Measurements from ENCODE around the gene CA5A.
"Not testable (repeated sequence)": the region's sequence is repeated elsewhere in the genome, so short reads cannot be mapped to it uniquely, and the experiment has no call there.

CA5A gene

GRCh38 chr16:87922250-87922871 is 14.0 kb downstream of the CA5A start:
- DNase-seq = no peak

GRCh38 chr16:87921236-87921773 is 15.0 kb downstream of the CA5A start:
- no peak for DNase-seq

DNA sequence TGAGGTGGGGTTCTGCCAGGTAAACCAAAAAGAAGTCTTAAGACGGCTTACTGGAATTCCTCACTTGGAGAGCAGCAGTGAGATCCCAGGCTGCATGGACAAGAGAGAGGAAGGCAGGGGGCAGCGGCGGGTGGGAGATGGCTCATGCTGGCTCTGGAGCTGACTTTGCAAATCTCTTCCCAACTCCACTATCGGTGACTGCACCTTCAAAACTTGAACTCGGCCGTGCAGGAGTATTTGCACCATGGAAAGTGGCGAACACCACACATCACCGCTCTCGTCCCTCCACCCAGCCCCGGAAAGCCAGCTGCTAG is 16.7 kb downstream of the CA5A start:
- no peak for DNase-seq

- DNase-seq = no peak
Observed at GRCh38 chr16:87918866-87919680, 17.3 kb downstream of the CA5A start.

DNA sequence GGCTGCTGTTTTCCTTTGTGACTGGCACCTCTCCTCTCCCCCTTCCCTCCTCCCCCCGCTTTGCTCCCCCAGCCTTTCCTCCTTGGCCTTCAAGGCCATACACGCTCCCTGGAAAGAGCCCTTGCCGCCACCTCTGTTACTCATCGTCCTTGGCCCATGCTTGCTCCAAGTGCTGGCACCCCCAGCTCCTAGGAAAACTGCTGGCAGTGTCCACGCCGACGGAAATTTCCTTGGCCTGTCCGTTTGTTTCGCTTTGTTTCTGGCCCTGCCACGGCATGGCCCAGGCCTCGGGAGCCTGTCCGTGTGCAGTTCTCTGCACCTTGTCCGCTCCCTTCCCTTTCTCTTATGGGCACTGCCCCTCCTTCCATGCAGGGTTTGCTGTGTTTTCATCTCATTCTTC is 18.0 kb downstream of the CA5A start:
- DNase-seq = peak; percentile 42

DNA sequence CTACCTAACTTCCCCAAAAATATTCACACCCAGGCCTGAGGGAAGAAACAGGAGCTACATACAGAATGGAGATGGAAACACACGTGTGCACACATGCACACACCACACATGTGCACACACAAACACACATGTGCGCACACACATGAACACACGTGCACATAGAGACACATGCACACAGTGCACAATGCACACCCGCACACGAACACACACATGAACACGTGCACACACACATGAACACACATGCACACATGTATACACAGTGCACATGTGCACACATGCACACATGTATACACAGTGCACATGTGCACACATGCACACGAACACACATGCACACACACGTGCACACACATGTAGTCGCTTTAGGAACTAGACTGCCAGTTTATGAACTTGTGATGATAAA is 18.8 kb downstream of the CA5A start:
- no peak for DNase-seq

DNA sequence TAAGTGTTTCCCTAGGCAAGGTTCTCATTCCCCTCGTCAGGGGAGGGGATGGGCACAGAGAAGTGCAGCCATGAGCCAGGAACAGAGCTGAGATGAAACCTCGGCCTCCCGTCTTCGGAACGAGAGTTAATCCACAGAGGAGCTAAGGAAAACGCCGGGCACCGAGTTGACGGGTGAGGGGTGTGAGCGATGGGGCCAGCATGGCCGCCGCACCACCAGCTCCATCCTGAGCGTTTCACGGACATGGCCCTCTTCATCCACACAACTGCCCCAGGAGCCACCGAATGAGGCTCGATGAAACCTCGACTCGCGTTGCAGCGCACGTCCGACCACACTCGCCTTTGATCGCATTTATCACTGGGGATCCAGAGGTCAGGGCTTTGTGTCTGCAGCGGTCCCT is 21.5 kb downstream of the CA5A start:
- DNase-seq = no peak

GRCh38 chr16:87914021-87914725 is 22.2 kb downstream of the CA5A start:
- not testable (repeated sequence) for DNase-seq

GRCh38 chr16:87912691-87913090 is 23.6 kb downstream of the CA5A start:
- DNase-seq = not testable (repeated sequence)

GRCh38 chr16:87911106-87911763 is 25.1 kb downstream of the CA5A start:
- not testable (repeated sequence) for DNase-seq

GRCh38 chr16:87909203-87909935 is 27.0 kb downstream of the CA5A start:
- peak; percentile 38 for DNase-seq

- not testable (repeated sequence) for DNase-seq
Observed at GRCh38 chr16:87908101-87908500, 28.2 kb downstream of the CA5A start.

- DNase-seq = not testable (repeated sequence)
Observed at GRCh38 chr16:87905521-87905920, 30.8 kb downstream of the CA5A start.

- DNase-seq = not testable (repeated sequence)
Observed at GRCh38 chr16:87904963-87905362, 31.4 kb downstream of the CA5A start.

- not testable (repeated sequence) for DNase-seq
Observed at GRCh38 chr16:87900489-87900888, 35.8 kb downstream of the CA5A start.

DNA sequence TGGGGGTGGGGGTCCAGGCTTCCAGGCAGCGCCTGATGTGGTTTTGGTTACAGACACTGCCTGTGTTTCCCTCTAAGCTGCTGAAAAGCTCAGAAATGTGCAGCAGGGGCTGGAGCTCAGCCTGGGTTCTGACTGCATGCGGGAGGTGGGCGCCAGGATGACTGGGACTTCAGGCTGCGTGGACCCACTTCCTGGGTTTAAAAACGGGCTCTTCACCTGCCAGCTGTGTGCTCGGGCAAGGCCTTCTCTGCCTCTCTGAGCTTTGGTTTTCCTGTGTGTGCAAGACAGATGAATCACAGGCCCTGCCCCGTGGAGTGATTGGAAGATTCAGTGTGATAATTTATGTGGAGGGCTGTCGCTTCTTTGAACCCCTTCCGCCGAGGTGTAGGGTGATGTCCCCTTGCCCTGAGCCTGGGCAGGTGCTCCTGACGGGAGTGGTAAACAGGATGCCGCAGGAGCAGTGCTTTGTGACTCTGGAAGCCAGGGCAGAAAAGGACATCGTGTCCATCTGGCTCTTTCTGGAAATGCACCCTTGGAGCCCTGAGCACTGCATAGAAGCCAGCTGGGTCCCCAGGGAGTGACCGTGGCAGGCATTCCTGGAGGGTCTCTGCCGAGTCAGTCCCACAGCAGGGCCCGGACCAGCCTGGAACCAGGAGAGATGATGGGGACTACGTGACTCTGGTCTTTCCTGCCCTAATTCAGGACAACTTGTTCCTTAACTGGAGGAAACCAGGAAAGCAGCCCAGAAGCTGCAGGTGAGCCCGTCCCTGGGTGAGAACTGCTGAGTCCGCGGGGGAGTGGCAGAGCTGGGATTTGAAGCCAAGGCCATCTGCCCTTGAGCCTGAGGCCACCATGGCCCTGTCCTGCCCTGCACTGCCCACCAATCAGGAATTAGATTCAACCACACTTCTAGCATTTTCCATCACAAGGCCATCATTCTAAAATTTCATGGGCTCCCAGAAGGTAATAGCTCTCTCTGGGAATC is 38.5 kb downstream of the CA5A start:
- no peak for DNase-seq

- not testable (repeated sequence) for DNase-seq
Observed at GRCh38 chr16:87896924-87897520, 39.3 kb downstream of the CA5A start.

- peak; percentile 18 for DNase-seq
Observed at GRCh38 chr16:87896176-87896890, 40.0 kb downstream of the CA5A start.

GRCh38 chr16:87895641-87896141 is 40.6 kb downstream of the CA5A start:
- DNase-seq = peak; percentile 27

GRCh38 chr16:87894005-87894404 is 42.3 kb downstream of the CA5A start:
- not testable (repeated sequence) for DNase-seq

Data from midbrain (tissue), 1 donor.